IPS-20b (cell line): Measurements from ENCODE around the gene PAK6.

Experiments used
- H3K27ac ChIP-seq: one replicate; pipeline ENCODE4 v1.5.1; 2013; ENCODE audit warnings: low read length
- H3K27me3 ChIP-seq: 2 replicates; pipeline ENCODE4 v1.6.1; 2013; ENCODE audit warnings: mild to moderate bottlenecking, low read length, inconsistent platforms; ENCODE audit not compliant: insufficient read depth
- H3K36me3 ChIP-seq: 2 replicates; pipeline ENCODE4 v1.6.1; 2013; ENCODE audit warnings: low read depth, mild to moderate bottlenecking, inconsistent platforms, low read length, moderate library complexity; ENCODE audit not compliant: insufficient read depth
- H3K4me1 ChIP-seq: 2 replicates; pipeline ENCODE4 v1.6.1; 2013; ENCODE audit warnings: mild to moderate bottlenecking, control low read depth, inconsistent platforms, low read length, moderate library complexity; ENCODE audit not compliant: insufficient read depth
- H3K4me3 ChIP-seq: 2 replicates; pipeline ENCODE4 v1.5.1; 2013; ENCODE audit warnings: mild to moderate bottlenecking, low read length, inconsistent platforms
- H3K9ac ChIP-seq: 2 replicates; pipeline ENCODE4 v1.6.1; 2013; ENCODE audit warnings: low read depth, mild to moderate bottlenecking, inconsistent platforms, low read length, moderate library complexity
- H3K9me3 ChIP-seq: 2 replicates; pipeline ENCODE4 v1.6.1; 2013; ENCODE audit warnings: mild to moderate bottlenecking, low read depth, low read length, inconsistent platforms; ENCODE audit not compliant: insufficient read depth

Gene PAK6

GRCh38 chr15:40298216-40298935, 59.5 kb downstream of the PAK6 start:
- H3K4me1 ChIP-seq, result peaks cover 8% of the 10 kb centered on the region; the same call in 1 of the 2 replicates
- H3K27me3 ChIP-seq, result peaks cover 11% of the 10 kb centered on the region
- H3K9me3 ChIP-seq, result no peaks in the 10 kb centered on the region
- no peak overlapping the region for H3K4me3 ChIP-seq
- no peaks in the 10 kb centered on the region for H3K36me3 ChIP-seq
- no peak overlapping the region for H3K9ac ChIP-seq
- H3K27ac ChIP-seq, result no peak overlapping the region

- H3K36me3 ChIP-seq, result no peaks in the 10 kb centered on the region
- peaks cover 5% of the 10 kb centered on the region; the same call in 1 of the 2 replicates for H3K4me1 ChIP-seq
- H3K27ac ChIP-seq, result no peak overlapping the region
- peaks cover 7% of the 10 kb centered on the region; the same call in 1 of the 2 replicates for H3K27me3 ChIP-seq
- no peak overlapping the region for H3K9ac ChIP-seq
- no peaks in the 10 kb centered on the region for H3K9me3 ChIP-seq
- no peak overlapping the region for H3K4me3 ChIP-seq
Measured at GRCh38 chr15:40300367-40300766, 61.5 kb downstream of the PAK6 start.

- Histone ChIP-seq H3K27ac (no peak overlapping the region), H3K4me1 (peaks cover 5% of the 10 kb centered on the region; the same call in 1 of the 2 replicates), H3K27me3 (peaks cover 5% of the 10 kb centered on the region; the same call in 1 of the 2 replicates)
Measured at GRCh38 chr15:40300771-40301170, 61.9 kb downstream of the PAK6 start.

GRCh38 chr15:40301467-40302179, 62.8 kb downstream of the PAK6 start:
- peaks cover 5% of the 10 kb centered on the region; the same call in 1 of the 2 replicates for H3K27me3 ChIP-seq
- no peak overlapping the region; the same call in 1 of the 2 replicates for H3K4me3 ChIP-seq
- H3K27ac ChIP-seq, result no peak overlapping the region
- no peaks in the 10 kb centered on the region for H3K36me3 ChIP-seq
- no peak overlapping the region; the same call in 1 of the 2 replicates for H3K9ac ChIP-seq
- no peaks in the 10 kb centered on the region for H3K9me3 ChIP-seq
- peaks cover 8% of the 10 kb centered on the region; the same call in 1 of the 2 replicates for H3K4me1 ChIP-seq

More at GRCh38 chr15:40300771-40301170, 61.9 kb downstream of the PAK6 start:
- Histone ChIP-seq H3K4me3 (no peak overlapping the region), H3K36me3 (no peaks in the 10 kb centered on the region), H3K9me3 (no peaks in the 10 kb centered on the region), H3K9ac (no peak overlapping the region)

- Histone ChIP-seq H3K36me3 (no peaks in the 10 kb centered on the region), H3K9me3 (no peaks in the 10 kb centered on the region), H3K4me1 (peaks cover 15% of the 10 kb centered on the region; the same call in 1 of the 2 replicates), H3K27ac (no peak overlapping the region), H3K4me3 (no peak overlapping the region), H3K27me3 (peaks cover 5% of the 10 kb centered on the region; the same call in 1 of the 2 replicates), H3K9ac (no peak overlapping the region; the same call in 1 of the 2 replicates)
Measured at GRCh38 chr15:40302288-40302886, 63.5 kb downstream of the PAK6 start.

GRCh38 chr15:40302981-40303380, 64.1 kb downstream of the PAK6 start:
- H3K36me3 ChIP-seq, result no peaks in the 10 kb centered on the region
- H3K9ac ChIP-seq, result no peak overlapping the region
- peaks cover 5% of the 10 kb centered on the region; the same call in 1 of the 2 replicates for H3K27me3 ChIP-seq
- peaks cover 18% of the 10 kb centered on the region; the same call in 1 of the 2 replicates for H3K4me1 ChIP-seq
- no peak overlapping the region for H3K27ac ChIP-seq
- no peaks in the 10 kb centered on the region for H3K9me3 ChIP-seq
- no peak overlapping the region for H3K4me3 ChIP-seq

GRCh38 chr15:40303576-40303975, 64.7 kb downstream of the PAK6 start:
- H3K4me3 ChIP-seq, result no peak overlapping the region
- H3K9ac ChIP-seq, result no peak overlapping the region

GRCh38 chr15:40305281-40305680, 66.4 kb downstream of the PAK6 start:
- H3K27ac ChIP-seq, result no peak overlapping the region
- H3K4me3 ChIP-seq, result no peak overlapping the region
- peaks cover 25% of the 10 kb centered on the region; the same call in 1 of the 2 replicates for H3K4me1 ChIP-seq
- no peaks in the 10 kb centered on the region for H3K36me3 ChIP-seq
- no peak overlapping the region for H3K9ac ChIP-seq
- no peaks in the 10 kb centered on the region for H3K9me3 ChIP-seq
- H3K27me3 ChIP-seq, result peaks cover 12% of the 10 kb centered on the region

More at GRCh38 chr15:40303576-40303975, 64.7 kb downstream of the PAK6 start:
- Histone ChIP-seq H3K9me3 (no peaks in the 10 kb centered on the region), H3K4me1 (peaks cover 20% of the 10 kb centered on the region; the same call in 1 of the 2 replicates), H3K36me3 (no peaks in the 10 kb centered on the region), H3K27ac (no peak overlapping the region), H3K27me3 (peaks cover 5% of the 10 kb centered on the region; the same call in 1 of the 2 replicates)

GRCh38 chr15:40306371-40306770, 67.5 kb downstream of the PAK6 start:
- Histone ChIP-seq H3K4me1 (peaks cover 25% of the 10 kb centered on the region; the same call in 1 of the 2 replicates), H3K27ac (no peak overlapping the region), H3K9me3 (no peaks in the 10 kb centered on the region), H3K27me3 (peaks cover 20% of the 10 kb centered on the region), H3K4me3 (no peak overlapping the region), H3K36me3 (no peaks in the 10 kb centered on the region), H3K9ac (no peak overlapping the region)

GRCh38 chr15:40306908-40307307, 68.0 kb downstream of the PAK6 start:
- H3K4me3 ChIP-seq, result no peak overlapping the region
- H3K27me3 ChIP-seq, result peaks cover 22% of the 10 kb centered on the region
- H3K36me3 ChIP-seq, result no peaks in the 10 kb centered on the region
- no peaks in the 10 kb centered on the region for H3K9me3 ChIP-seq
- H3K9ac ChIP-seq, result no peak overlapping the region
- H3K27ac ChIP-seq, result no peak overlapping the region
- peaks cover 22% of the 10 kb centered on the region; the same call in 1 of the 2 replicates for H3K4me1 ChIP-seq

GRCh38 chr15:40307421-40308211, 68.8 kb downstream of the PAK6 start, which contains the start of gene PLCB2:
PLCB2 (minus strand) TSS chr15:40307935; CDS start chr15:40307672, 263 bp downstream.
- Histone ChIP-seq H3K27me3 (peaks cover 22% of the 10 kb centered on the region), H3K9me3 (no peaks in the 10 kb centered on the region), H3K4me3 (no peak within 1 kb of the TSS), H3K4me1 (peaks cover 20% of the 10 kb centered on the region; the same call in 1 of the 2 replicates), H3K27ac (no peak within 1 kb of the TSS), H3K9ac (no peak within 1 kb of the TSS), H3K36me3 (no peaks in the 10 kb centered on the region)
